HG02885 (cell line): ENCODE data around the gene TNFRSF13B.

Experiments used
- ATAC-seq: cut with Tn5 transposase; IDR thresholded peaks from one replicate; pipeline ENCODE4 v1.9.1; 2021; ENCODE audit warnings: mild to moderate bottlenecking; ENCODE audit not compliant: unreplicated experiment, poor library complexity

Gene TNFRSF13B

GRCh38 chr17:16940116-16940881, 31.6 kb downstream of the TNFRSF13B start:
- no peak for ATAC-seq

GRCh38 chr17:16939606-16940115, 32.3 kb downstream of the TNFRSF13B start:
- no peak for ATAC-seq

GRCh38 chr17:16939208-16939576, 32.7 kb downstream of the TNFRSF13B start:
- no peak for ATAC-seq

- ATAC-seq, result no peak
Observed at GRCh38 chr17:16938496-16939207, 33.3 kb downstream of the TNFRSF13B start.

GRCh38 chr17:16938031-16938430, 33.9 kb downstream of the TNFRSF13B start:
- ATAC-seq, result no peak

- no peak for ATAC-seq
Observed at GRCh38 chr17:16937431-16937830, 34.5 kb downstream of the TNFRSF13B start.

- no peak for ATAC-seq
Observed at GRCh38 chr17:16936536-16937310, 35.2 kb downstream of the TNFRSF13B start.

- no peak for ATAC-seq
Observed at GRCh38 chr17:16935786-16936185, 36.1 kb downstream of the TNFRSF13B start.

- ATAC-seq, result no peak
Observed at GRCh38 chr17:16935241-16935663, 36.7 kb downstream of the TNFRSF13B start.

GRCh38 chr17:16934836-16935235, 37.1 kb downstream of the TNFRSF13B start:
- ATAC-seq, result no peak

GRCh38 chr17:16934133-16934795, 37.7 kb downstream of the TNFRSF13B start:
- no peak for ATAC-seq

GRCh38 chr17:16933317-16934132, 38.4 kb downstream of the TNFRSF13B start:
- ATAC-seq, result no peak

GRCh38 chr17:16932611-16933010, 39.3 kb downstream of the TNFRSF13B start:
- no peak for ATAC-seq

- ATAC-seq, result no peak
Observed at GRCh38 chr17:16932156-16932555, 39.8 kb downstream of the TNFRSF13B start.

- no peak for ATAC-seq
Observed at GRCh38 chr17:16931318-16932060, 40.4 kb downstream of the TNFRSF13B start.

GRCh38 chr17:16930571-16931317, 41.2 kb downstream of the TNFRSF13B start:
- ATAC-seq, result no peak

GRCh38 chr17:16929757-16930520, 42.0 kb downstream of the TNFRSF13B start:
- no peak for ATAC-seq
